NCI-H146 treated with DMSO at 0.1 percent for 48 hours (cell line): ENCODE measurements around the gene NTN3.
"Not testable (repeated sequence)": the region's sequence is repeated elsewhere in the genome, so short reads cannot be mapped to it uniquely, and the experiment has no call there.

ENCODE experiments used
- DNase-seq: peaks from one replicate; lab custom pipeline; 2025; ENCODE audit not compliant: unreplicated experiment; lab: John Stamatoyannopoulos, UW

NTN3 gene

GRCh38 chr16:2439598-2439997, 31.5 kb upstream of the NTN3 start:
- DNase-seq, result no peak

DNA sequence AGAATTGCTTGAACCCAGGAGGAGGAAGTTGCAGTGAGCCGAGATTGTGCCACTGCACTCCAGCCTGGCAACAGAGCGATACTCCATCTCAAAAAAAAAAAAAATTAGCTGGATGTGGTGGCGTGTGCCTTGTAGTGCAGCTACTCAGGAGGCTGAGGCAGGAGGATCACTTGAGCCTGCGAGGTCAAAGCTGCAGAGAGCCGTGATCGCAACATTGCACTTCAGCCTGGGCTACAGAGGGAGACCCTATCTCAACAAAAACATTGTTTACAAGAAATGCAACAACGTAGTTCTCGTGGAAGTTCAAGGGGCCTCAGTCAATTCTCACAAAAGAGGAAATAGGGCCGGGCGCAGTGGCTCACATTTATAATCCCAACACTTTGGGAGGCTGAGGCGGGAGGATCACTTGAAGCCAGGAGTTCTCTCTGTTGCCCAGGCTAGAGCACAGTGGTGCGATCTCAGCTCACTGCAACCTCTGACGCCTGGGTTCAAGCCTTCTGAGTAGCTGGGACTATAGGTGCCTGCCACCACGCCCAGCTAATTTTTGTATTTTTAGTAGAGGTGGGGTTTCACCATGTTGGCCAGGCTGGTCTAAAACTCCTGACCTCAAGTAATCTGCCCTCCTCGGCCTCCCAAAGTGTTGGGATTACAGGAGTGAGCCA, 29.8 kb upstream of the NTN3 start:
- DNase-seq, result not testable (repeated sequence)

DNA sequence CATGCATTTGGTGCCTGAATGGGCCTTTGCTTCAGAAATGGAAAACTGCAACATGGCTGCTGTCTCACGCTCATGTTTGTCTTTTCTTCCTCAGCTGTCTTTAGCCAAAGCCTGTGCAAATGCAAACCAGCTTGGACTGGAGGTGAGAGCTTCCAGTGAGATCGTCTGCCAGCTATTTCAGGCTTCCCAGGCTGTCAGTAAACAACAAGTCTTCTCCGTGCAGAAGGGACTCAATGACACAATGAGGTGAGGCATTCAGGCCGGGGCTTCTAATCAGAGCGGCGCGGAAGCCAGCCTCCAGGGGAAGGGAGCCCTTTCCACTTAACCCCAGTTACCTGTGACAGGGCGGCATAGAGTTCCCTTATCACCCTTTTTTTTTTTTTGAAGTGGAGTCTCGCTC, 27.5 kb upstream of the NTN3 start:
- DNase-seq, result no peak

DNA sequence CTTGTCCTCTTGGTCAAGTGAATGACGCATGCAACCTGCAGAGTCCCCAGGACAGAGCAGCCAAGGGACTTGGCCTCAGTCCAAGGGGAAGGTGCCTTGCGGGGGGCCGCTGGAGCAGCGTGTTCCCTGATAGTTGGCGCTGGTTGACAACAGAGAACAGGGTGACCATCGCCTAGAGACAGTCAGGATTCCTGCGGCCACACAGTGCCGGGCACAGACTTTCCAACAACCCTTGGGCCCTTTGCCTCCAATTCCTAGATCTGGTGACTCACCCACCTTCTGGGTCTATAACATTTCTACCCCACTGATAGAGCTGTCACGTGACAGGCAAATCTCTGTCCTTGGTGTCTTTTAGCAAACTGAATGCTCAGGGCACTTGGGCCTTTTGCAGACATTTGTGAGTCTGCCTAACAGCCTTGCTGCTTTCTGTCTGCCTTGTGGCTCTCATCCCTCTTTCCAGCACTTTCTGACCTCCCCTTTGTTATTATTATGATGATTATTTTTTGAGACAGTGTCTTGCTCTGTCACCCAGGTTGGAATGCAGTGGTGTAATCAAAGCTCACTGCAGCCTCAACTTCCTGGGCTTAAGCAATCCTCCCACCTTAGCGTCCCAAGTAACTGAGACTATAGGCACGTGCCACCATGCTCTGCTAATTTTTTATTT, 23.0 kb upstream of the NTN3 start:
- no peak for DNase-seq

GRCh38 chr16:2449118-2449517, 22.0 kb upstream of the NTN3 start:
- no peak for DNase-seq

GRCh38 chr16:2450535-2450934, 20.6 kb upstream of the NTN3 start:
- no peak for DNase-seq

DNA sequence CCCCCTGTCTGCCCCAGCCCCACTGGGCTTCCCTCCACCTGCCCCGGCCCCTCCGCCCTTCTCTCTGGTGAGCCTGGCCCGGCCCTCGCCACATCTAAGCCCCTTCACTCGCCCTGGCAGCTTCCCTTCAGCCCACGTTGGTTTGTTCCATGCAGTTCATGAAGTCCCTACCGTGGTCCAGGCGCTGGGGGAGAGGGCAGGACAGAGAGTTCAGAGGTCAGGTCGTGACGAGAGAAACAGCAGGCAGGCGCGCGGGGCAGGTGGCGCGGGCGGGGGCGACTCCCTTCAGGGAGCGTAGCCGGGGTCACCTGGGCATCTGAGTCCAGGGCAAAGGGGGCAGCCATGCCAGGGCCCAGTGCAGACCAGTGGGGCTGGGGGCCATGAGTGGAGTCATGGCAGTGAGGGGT, 20.1 kb upstream of the NTN3 start:
- DNase-seq, result no peak

GRCh38 chr16:2451851-2452320, 19.2 kb upstream of the NTN3 start:
- no peak for DNase-seq

- no peak for DNase-seq
These were observed 18.4 kb upstream of the NTN3 start for GRCh38 chr16:2452650-2453049.

DNA sequence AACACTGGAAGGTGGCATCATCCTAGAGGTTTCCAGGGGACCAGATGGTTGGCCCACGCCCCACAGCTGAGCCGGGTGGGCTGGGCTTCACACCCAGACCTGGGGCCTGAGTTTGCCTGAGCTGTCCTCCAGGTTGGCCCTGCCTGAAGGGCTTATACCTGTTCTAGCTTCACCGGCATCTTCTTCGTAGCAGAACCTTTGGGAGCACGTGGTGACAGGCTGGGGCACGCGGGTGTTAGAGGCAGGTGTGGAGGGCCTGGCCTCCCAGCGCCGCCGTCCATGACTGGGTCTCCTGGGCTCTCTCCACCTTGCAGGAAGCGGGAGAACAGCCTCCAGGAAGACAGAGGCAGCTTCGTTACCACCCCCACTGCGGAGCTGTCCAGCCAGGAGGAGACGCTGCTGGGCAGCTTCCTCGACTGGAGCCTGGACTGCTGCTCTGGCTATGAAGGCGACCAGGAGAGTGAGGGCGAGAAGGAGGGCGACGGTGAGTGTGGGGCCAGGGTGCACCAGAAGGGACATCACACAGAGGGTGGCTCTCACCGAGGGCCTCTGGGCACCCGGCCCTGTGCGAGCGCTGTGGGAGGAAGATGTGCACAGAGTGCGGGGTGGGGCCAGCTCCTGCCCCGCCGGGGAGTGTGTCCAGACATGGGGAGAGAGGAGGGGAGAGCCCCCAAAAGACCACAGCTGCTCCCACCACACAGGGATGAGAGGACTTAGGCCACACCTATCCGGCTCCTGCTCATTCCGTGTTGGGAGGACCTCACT, 15.8 kb upstream of the NTN3 start:
- DNase-seq, result no peak

GRCh38 chr16:2456551-2457153, 14.4 kb upstream of the NTN3 start:
- DNase-seq, result no peak

GRCh38 chr16:2457267-2457666, 13.8 kb upstream of the NTN3 start:
- no peak for DNase-seq

- DNase-seq, result no peak
These were observed 13.2 kb upstream of the NTN3 start for GRCh38 chr16:2457946-2458345.

DNA sequence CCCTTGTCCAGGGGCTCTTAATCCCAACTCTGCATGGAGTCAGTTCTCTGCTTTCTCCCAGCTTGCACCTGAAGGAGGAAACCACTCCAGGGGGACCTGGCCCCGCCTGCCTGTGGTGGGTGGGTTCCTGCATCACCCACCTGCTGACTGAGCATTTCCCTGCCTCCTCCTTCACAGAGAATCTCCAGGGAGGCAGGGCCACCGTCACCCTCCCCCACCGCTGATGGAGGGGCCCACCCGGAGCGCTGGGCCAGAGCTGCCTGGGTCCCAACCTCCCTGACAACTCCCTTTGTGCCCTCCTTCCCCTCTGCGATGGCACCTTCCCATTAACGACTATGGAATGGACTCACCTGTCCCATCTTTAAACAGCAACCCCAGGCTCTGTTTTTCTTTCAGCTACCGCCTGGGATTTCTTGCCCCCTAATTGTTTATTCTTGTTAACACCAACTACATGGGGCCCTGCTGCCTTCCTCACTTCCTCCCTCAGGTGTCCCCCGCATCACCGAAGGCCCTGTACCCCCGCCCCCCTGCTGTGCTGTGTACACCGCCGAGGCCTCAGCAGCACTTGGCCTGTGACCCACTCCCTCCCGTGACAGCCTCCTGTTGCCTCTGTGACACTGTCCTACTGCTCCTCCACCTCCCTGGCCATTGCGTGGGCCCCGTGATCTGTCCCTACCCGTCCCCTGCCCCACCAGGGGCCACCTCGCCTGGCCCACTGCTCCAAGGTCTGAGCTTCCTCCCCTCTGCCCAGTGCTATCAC, 12.0 kb upstream of the NTN3 start:
- no peak for DNase-seq

DNA sequence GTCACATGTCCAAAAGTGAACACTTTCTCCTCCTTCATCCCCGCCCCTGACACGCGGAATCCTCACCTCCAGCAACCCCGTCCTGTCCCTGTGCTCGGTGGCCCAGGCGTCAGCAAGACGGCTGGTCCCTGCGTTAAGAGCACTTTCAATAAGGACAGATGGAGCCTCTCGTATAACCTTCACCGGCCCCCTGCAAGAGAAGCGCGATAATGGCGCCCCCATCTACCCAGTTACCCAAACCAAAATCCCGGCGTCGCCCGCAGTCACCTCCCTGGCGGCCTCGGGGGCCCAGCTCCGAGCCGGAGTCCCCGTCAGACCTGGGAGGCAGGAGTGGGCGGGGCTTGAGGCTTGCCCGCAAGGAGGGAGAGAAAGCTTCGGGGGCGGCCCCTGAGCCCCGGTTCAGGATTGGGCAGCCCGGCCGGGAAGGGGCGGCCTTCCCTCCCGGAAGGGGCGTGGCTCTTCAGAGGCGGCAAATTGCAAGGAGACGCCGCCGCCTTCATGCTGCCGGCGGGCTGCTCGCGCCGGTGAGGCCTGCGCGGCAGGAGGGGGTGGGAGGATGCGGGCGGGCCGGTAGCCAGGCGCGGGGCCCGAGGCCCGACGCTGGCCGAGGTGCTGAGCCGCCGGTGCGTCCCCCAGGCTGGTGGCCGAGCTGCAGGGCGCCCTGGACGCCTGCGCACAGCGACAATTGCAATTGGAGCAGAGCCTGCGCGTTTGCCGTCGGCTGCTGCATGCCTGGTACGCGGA, 11.3 kb upstream of the NTN3 start, which contains the start of gene TEDC2:
TEDC2 (plus strand) TSS at position 463 of the 744 bp plus-strand sequence; CDS start at position 499, 36 bp downstream.
- peak; percentile 97 for DNase-seq

GRCh38 chr16:2460391-2460713, 10.7 kb upstream of the NTN3 start:
- no peak for DNase-seq

DNA sequence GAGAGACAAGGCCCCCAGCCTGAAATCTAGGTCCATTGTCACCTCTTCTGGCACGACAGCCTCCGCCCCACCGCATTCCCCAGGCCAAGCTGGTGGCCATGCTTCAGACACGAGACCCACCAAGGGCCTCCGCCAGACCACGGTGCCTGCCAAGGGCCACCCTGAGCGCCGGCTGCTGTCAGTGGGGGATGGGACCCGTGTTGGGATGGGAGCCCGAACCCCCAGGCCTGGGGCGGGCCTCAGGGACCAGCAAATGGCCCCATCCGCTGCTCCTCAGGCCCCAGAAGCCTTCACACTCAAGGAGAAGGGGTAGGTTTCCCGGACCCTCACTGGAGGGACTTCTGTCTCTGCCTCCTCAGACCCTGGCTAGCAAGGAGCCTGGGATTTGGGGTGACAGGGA, 10.2 kb upstream of the NTN3 start:
- DNase-seq, result no peak

DNA sequence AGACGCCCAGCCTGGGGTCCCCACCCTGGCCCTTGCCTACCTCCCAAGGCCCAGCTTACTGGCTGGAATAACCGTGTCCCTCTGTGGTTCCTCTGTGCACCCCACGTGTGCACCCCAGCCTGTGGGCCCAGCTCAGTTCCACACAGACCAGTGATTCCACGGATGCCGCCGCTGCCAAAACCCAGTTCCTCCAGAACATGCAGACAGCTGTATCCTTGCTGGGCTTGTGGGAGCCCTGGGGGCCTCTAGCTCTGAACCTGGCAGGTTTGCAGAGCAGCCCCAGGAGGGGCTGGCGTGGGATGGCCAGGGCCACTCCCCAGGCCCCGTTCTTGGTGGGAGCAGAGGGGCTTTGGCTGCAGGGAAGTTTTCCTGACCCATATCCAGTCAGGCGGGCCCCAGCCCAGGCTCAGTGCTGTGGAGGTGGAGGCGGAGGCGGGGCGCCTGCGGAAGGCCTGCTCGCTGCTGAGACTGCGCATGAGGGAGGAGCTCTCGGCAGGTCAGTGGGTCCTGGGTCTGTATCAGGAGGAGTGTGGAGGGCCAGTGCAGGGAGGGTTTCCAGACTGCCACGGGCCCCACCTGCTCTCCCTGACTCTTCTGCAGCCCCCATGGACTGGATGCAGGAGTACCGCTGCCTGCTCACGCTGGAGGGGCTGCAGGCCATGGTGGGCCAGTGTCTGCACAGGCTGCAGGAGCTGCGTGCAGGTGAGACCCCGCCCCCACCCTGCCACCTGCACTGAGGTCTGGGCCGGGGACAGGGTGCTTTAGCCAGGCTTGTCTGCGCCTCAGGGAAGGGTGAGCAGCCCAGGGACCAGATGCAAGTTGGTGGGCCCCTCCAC, 8.8 kb upstream of the NTN3 start:
- DNase-seq, result no peak

GRCh38 chr16:2464333-2464732, 6.8 kb upstream of the NTN3 start:
- DNase-seq, result no peak
